HG03196 (cell line): Measurements from ENCODE around the gene C1orf53.

Source experiments
- ATAC-seq: cut with Tn5 transposase; IDR thresholded peaks from one replicate; pipeline ENCODE4 v1.9.1; 2021; ENCODE audit not compliant: unreplicated experiment

The C1orf53 gene

GRCh38 chr1:197907846-197908616, 5.6 kb downstream of the C1orf53 start:
- ATAC-seq, result no peak

GRCh38 chr1:197908716-197909220, 6.3 kb downstream of the C1orf53 start:
- ATAC-seq, result no peak

GRCh38 chr1:197909384-197909783, 7.0 kb downstream of the C1orf53 start:
- no peak for ATAC-seq

- no peak for ATAC-seq
Measured at GRCh38 chr1:197910120-197910991, 7.9 kb downstream of the C1orf53 start.

- no peak for ATAC-seq
Measured at GRCh38 chr1:197911111-197911856, 8.9 kb downstream of the C1orf53 start.

GRCh38 chr1:197911857-197912696, 9.6 kb downstream of the C1orf53 start:
- ATAC-seq, result no peak

GRCh38 chr1:197912739-197913494, 10.5 kb downstream of the C1orf53 start:
- ATAC-seq, result no peak

GRCh38 chr1:197913495-197914276, 11.3 kb downstream of the C1orf53 start:
- no peak for ATAC-seq

GRCh38 chr1:197914510-197914909, 12.1 kb downstream of the C1orf53 start:
- no peak for ATAC-seq

- no peak for ATAC-seq
Measured at GRCh38 chr1:197915260-197915861, 12.9 kb downstream of the C1orf53 start.

- ATAC-seq, result no peak
Measured at GRCh38 chr1:197915862-197916499, 13.6 kb downstream of the C1orf53 start.

- no peak for ATAC-seq
Measured at GRCh38 chr1:197916500-197916983, 14.1 kb downstream of the C1orf53 start.

- no peak for ATAC-seq
Measured at GRCh38 chr1:197917805-197918651, 15.6 kb downstream of the C1orf53 start.

GRCh38 chr1:197918807-197919345, 16.4 kb downstream of the C1orf53 start:
- ATAC-seq, result no peak

- no peak for ATAC-seq
Measured at GRCh38 chr1:197919346-197920066, 17.1 kb downstream of the C1orf53 start.

GRCh38 chr1:197920067-197920396, 17.6 kb downstream of the C1orf53 start:
- ATAC-seq, result no peak
